Natural killer cell (primary cell): ENCODE results near the gene GSN. TPM values are rescaled to one million over a fixed set of nuclear protein-coding genes. Genes with fewer than 3 reads are reported as not detected.

ENCODE experiments used
- ATAC-seq, 3 donors: fragments of 150-1000 bp in 2 of 3; fragments of 200-7000 bp in 1 of 3; cut with Tn5 transposase; 1 replicate in 1 of 3; 2 replicates in 2 of 3; pipeline ENCODE4 v1.10.0; 2021; ENCODE audit warnings: mild to moderate bottlenecking in 2 of 3, moderate library complexity in 2 of 3
- DNase-seq, 2 donors: peaks; one replicate each; pipeline versions ENCODE4 v3.0.0 to v3.0.0-alpha.2; 2013 to 2021; ENCODE audit warnings: mixed read lengths in 1 of 2
- H3K27ac ChIP-seq: one replicate; pipeline ENCODE4 v1.5.1; 2013; ENCODE audit warnings: mild to moderate bottlenecking, low read length
- H3K27me3 ChIP-seq: one replicate; pipeline ENCODE4 v1.6.1; 2013; ENCODE audit warnings: low read length; ENCODE audit not compliant: control insufficient read depth, insufficient read depth
- H3K36me3 ChIP-seq: one replicate; pipeline ENCODE4 v1.6.1; 2013; ENCODE audit warnings: low read length; ENCODE audit not compliant: control insufficient read depth, insufficient read depth
- H3K4me1 ChIP-seq: one replicate; pipeline ENCODE4 v1.6.1; 2013; ENCODE audit warnings: low read length; ENCODE audit not compliant: control insufficient read depth, insufficient read depth
- H3K4me3 ChIP-seq: one replicate; pipeline ENCODE4 v1.5.1; 2013; ENCODE audit warnings: low read length
- H3K9me3 ChIP-seq: one replicate; pipeline ENCODE4 v1.6.1; 2013; ENCODE audit warnings: low read length; ENCODE audit not compliant: control insufficient read depth, insufficient read depth
- H3K27ac Mint-ChIP-seq, 2 donors: one replicate each; pipeline ENCODE4 v1.8.0; 2022; ENCODE audit warnings: mild to moderate bottlenecking in 2 of 2, mixed read lengths in 2 of 2, moderate library complexity in 1 of 2
- H3K27me3 Mint-ChIP-seq, 2 donors: one replicate each; pipeline ENCODE4 v1.8.0; 2022; ENCODE audit warnings: low read depth in 2 of 2, mixed read lengths in 2 of 2
- H3K36me3 Mint-ChIP-seq: one replicate; pipeline ENCODE4 v1.8.0; 2022; ENCODE audit warnings: mixed read lengths
- H3K4me1 Mint-ChIP-seq, 2 donors: one replicate each; pipeline ENCODE4 v1.8.0; 2022; ENCODE audit warnings: mixed read lengths in 2 of 2
- H3K4me3 Mint-ChIP-seq: one replicate; pipeline ENCODE4 v1.8.0; 2022; ENCODE audit warnings: mild to moderate bottlenecking, moderate library complexity, mixed read lengths
- H3K9me3 Mint-ChIP-seq, 2 donors: one replicate each; pipeline ENCODE4 v1.8.0; 2022; ENCODE audit warnings: mixed read lengths in 2 of 2
- WGBS: methylation state at CpG from one replicate; pipeline ENCODE4 v1.1.7; 2013; ENCODE audit warnings: missing lambda C conversion rate; ENCODE audit not compliant: insufficient coverage; 5-methylcytosine and 5-hydroxymethylcytosine counted together
- intact Hi-C: fragments of 100-400 bp; cut with micrococcal nuclease; formaldehyde crosslinking; loops from one replicate; pipeline ENCODE4 v1.14.2; 2022
- total RNA-seq, 4 donors: library from RNA; stranded (reverse); fragments of 120-200 nt in 1 of 4; gene quantifications; one replicate each; pipeline versions ENCODE4 v1.2.3 to v1.2.4, GENCODE V29; 2013 to 2022
- TF ChIP-seq, protein P1 (sequence below): fragments of 200-600 bp; IDR thresholded peaks from one replicate; pipeline ENCODE4 v1.8.0; 2022; ENCODE audit warnings: antibody characterized with exemption

The GSN gene
- total RNA-seq, 3 donors from 2014 or later (not counting 1 experiment from before 2014, with no cell fraction given), result 92.9 to 103 (median 103) TPM

DNA sequence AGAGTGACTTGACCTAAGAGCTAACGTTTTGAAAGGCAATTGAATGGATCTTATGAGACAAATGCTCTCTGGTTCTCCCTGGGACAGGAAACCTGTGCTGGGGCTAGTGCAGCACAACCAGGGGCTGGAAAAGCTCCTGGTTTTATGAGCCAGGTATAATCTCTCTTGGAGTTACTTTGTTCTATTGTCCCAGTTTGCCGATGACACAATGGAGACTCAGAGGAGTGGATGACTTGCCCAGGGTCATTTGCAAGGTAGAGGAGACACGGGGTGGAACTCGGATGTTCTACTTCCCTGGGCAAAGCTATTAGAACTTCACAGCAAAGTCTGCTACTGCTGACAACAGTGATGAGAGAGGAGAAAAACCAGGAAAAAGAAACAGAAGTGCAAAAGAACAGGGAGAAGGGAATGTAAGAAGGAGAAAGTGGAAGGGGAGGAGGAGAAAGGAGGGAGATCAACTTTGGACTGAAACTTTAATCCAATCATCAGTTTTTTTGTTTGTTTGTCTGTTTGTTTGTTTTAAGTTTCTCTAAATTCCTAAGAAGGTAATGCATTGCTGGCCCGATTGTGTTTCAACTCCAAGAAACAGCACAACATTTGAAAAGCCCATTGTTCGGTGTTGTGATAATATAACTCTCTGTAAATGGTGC is 7.4 kb upstream of the GSN start:
- intact Hi-C loops, result no loop called here
- H3K27ac Mint-ChIP-seq, result no peak overlapping the region
- no peaks in the 10 kb centered on the region for H3K4me1 Mint-ChIP-seq
- H3K27me3 ChIP-seq, result no peaks in the 10 kb centered on the region
- no peaks in the 10 kb centered on the region for H3K36me3 Mint-ChIP-seq
- H3K4me3 Mint-ChIP-seq, result no peak overlapping the region
- DNase-seq, result no peak
- no peaks in the 10 kb centered on the region for H3K36me3 ChIP-seq
- no peaks in the 10 kb centered on the region for H3K9me3 ChIP-seq
- no peak for ATAC-seq
- H3K4me1 ChIP-seq, result no peaks in the 10 kb centered on the region
- no peaks in the 10 kb centered on the region for H3K9me3 Mint-ChIP-seq
- peaks cover 2 to 6% of the 10 kb centered on the region in 2 donors for H3K27me3 Mint-ChIP-seq
- H3K27ac ChIP-seq, result no peak overlapping the region
- 66% methylated on average over 6 of the region's 6 CpGs for WGBS
- no peak overlapping the region for H3K4me3 ChIP-seq
- TF ChIP-seq, protein P1, sequence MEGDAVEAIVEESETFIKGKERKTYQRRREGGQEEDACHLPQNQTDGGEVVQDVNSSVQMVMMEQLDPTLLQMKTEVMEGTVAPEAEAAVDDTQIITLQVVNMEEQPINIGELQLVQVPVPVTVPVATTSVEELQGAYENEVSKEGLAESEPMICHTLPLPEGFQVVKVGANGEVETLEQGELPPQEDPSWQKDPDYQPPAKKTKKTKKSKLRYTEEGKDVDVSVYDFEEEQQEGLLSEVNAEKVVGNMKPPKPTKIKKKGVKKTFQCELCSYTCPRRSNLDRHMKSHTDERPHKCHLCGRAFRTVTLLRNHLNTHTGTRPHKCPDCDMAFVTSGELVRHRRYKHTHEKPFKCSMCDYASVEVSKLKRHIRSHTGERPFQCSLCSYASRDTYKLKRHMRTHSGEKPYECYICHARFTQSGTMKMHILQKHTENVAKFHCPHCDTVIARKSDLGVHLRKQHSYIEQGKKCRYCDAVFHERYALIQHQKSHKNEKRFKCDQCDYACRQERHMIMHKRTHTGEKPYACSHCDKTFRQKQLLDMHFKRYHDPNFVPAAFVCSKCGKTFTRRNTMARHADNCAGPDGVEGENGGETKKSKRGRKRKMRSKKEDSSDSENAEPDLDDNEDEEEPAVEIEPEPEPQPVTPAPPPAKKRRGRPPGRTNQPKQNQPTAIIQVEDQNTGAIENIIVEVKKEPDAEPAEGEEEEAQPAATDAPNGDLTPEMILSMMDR, result no peak

DNA sequence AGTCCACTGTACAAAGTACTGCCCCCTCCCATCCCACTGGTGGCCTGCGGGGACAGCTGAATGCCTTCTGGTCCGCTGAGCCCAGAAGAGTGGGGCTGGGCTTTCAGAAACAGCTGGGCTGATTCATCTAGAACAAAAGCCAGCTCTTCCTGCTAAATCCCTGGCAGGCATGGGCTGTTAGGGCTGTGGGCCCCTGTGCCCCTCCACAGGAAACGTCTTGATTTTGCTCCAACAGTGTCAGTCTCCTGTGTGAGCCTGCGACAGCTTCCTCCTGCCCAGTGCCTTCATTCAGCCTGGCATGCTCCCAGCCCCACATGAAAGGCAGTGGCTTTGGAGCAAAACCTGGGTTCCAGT is 6.9 kb upstream of the GSN start:
- TF ChIP-seq, protein P1, result no peak
- WGBS, result 41% methylated on average over 4 of the region's 4 CpGs
- no peaks in the 10 kb centered on the region for H3K36me3 ChIP-seq
- H3K27ac ChIP-seq, result no peak overlapping the region
- no peaks in the 10 kb centered on the region for H3K9me3 Mint-ChIP-seq
- H3K4me1 Mint-ChIP-seq, result no peaks in the 10 kb centered on the region
- intact Hi-C loops, result no loop called here
- H3K4me3 Mint-ChIP-seq, result no peak overlapping the region
- H3K4me3 ChIP-seq, result no peak overlapping the region
- ATAC-seq (no peak), DNase-seq (no peak)
- peaks cover 2 to 6% of the 10 kb centered on the region in 2 donors for H3K27me3 Mint-ChIP-seq
- no peaks in the 10 kb centered on the region for H3K36me3 Mint-ChIP-seq
- no peaks in the 10 kb centered on the region for H3K9me3 ChIP-seq
- H3K27me3 ChIP-seq, result no peaks in the 10 kb centered on the region
- H3K27ac Mint-ChIP-seq, result no peak overlapping the region
- no peaks in the 10 kb centered on the region for H3K4me1 ChIP-seq

DNA sequence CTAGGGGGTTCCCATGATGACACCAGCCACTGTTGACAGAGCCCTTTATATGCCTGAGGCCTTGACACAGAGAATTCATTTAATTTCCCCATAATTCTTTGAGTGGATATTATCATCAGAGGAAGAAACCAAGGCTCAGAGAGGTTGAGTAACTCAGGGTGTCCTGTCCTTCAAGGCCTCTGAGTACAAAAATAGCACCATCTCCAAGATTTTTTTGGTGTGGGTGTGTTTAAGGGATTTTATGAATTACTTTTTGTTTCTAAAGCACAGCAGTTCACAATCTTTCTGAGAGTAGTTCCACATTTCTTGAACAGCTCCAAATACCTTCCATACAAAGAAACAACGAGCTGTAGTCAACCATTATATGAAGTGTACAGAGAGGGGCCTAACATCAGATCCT is 6.2 kb upstream of the GSN start:
- no peaks in the 10 kb centered on the region for H3K36me3 ChIP-seq
- H3K4me3 ChIP-seq, result no peak overlapping the region
- Mint-ChIP-seq H3K36me3 (no peaks in the 10 kb centered on the region), H3K9me3 (no peaks in the 10 kb centered on the region), H3K4me1 (no peaks in the 10 kb centered on the region), H3K27ac (no peak overlapping the region), H3K4me3 (no peak overlapping the region), H3K27me3 (peaks cover 2 to 6% of the 10 kb centered on the region in 2 donors)
- no CpG with 5 or more reads among the region's 1 CpG for WGBS
- no peaks in the 10 kb centered on the region for H3K4me1 ChIP-seq
- no peaks in the 10 kb centered on the region for H3K27me3 ChIP-seq
- ATAC-seq (no peak), DNase-seq (no peak)
- intact Hi-C loops, result no loop called here
- TF ChIP-seq, protein P1, result no peak
- no peak overlapping the region for H3K27ac ChIP-seq
- H3K9me3 ChIP-seq, result no peaks in the 10 kb centered on the region

DNA sequence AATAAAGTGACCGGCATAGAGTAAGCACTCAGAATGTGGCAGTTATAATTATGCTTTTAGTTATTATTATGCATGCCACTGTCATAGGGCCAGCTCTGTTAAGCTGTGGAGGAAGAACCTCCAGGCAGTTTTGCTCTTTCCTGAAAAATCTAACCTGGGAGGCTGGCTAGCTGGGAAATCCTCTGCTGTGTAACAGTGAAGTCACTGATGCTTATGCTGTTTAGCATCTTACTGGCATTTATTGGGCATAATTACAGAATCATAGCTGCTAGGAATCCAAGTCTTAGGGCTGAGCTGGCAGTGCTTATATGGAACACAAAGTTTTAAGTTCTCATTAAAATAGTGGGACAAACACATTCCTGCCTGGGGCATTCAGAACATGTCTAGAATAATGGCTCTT is 5.5 kb upstream of the GSN start:
- Mint-ChIP-seq H3K36me3 (no peaks in the 10 kb centered on the region), H3K9me3 (no peaks in the 10 kb centered on the region), H3K27me3 (peaks cover 2 to 6% of the 10 kb centered on the region in 2 donors), H3K4me3 (no peak overlapping the region), H3K27ac (no peak overlapping the region), H3K4me1 (peaks cover 3 to 4% of the 10 kb centered on the region in 2 donors)
- intact Hi-C loops, result no loop called here
- ATAC-seq (no peak), DNase-seq (no peak)
- Histone ChIP-seq H3K27me3 (no peaks in the 10 kb centered on the region), H3K36me3 (no peaks in the 10 kb centered on the region), H3K4me1 (peaks cover 3% of the 10 kb centered on the region), H3K9me3 (no peaks in the 10 kb centered on the region), H3K27ac (no peak overlapping the region), H3K4me3 (no peak overlapping the region)
- 100% methylated on average over 1 of the region's 1 CpG for WGBS
- TF ChIP-seq, protein P1, result no peak
